GF-D8 (cell line): ENCODE data around the gene KRTAP11-1.

Experiments
- DNase-seq: peaks from one replicate; lab custom pipeline; 2025; lab: John Stamatoyannopoulos, UW

The KRTAP11-1 gene

GRCh38 chr21:30881480-30881879 lies at the start of gene KRTAP11-1:
TSS of gene KRTAP11-1 (minus strand) at chr21:30881580. CDS start at chr21:30881524, 56 bp downstream.
- no peak for DNase-seq

GRCh38 chr21:30924146-30924700 lies 42.8 kb upstream of the KRTAP11-1 start:
- DNase-seq, result no peak

GRCh38 chr21:30921129-30921528 lies 39.7 kb upstream of the KRTAP11-1 start:
- DNase-seq, result no peak

GRCh38 chr21:30917557-30917956 lies 36.2 kb upstream of the KRTAP11-1 start:
- DNase-seq, result no peak

- DNase-seq, result no peak
Measured at GRCh38 chr21:30900881-30901280, 19.5 kb upstream of the KRTAP11-1 start.

GRCh38 chr21:30882866-30883597 lies 1.7 kb upstream of the KRTAP11-1 start:
- DNase-seq, result no peak

GRCh38 chr21:30880914-30881313 lies 466 bp downstream of the KRTAP11-1 start:
- DNase-seq, result no peak

GRCh38 chr21:30874526-30874925 lies 6.9 kb downstream of the KRTAP11-1 start:
- DNase-seq, result no peak

GRCh38 chr21:30847627-30848500 lies 33.5 kb downstream of the KRTAP11-1 start:
- DNase-seq, result no peak

- no peak for DNase-seq
Measured at GRCh38 chr21:30842990-30843389, 38.4 kb downstream of the KRTAP11-1 start.

GRCh38 chr21:30839304-30839703 lies 42.1 kb downstream of the KRTAP11-1 start:
- DNase-seq, result no peak

- DNase-seq, result no peak
Measured at GRCh38 chr21:30838536-30838935, 42.8 kb downstream of the KRTAP11-1 start.

- DNase-seq, result peak; percentile 16
Measured at GRCh38 chr21:30831194-30831765, 50.1 kb downstream of the KRTAP11-1 start.
